OCI-LY3 (cell line): ENCODE data around the gene GART.

Source experiments
- CTCF ChIP-seq: fragments of 200-600, 300-600 bp; sonication (generic); IDR thresholded peaks from 2 replicates; pipeline ENCODE4 v1.5.1; 2014; ENCODE audit warnings: antibody characterized with exemption, low read length, low read depth
- EZH2phosphoT487 ChIP-seq: fragments of 200-600 bp; shearing (Covaris generic); IDR thresholded peaks from 2 replicates; pipeline ENCODE4 v1.6.1; 2018; ENCODE audit warnings: antibody characterized with exemption, mixed run types, low read depth

GRCh38 chr21:33584455-33584854, 42.5 kb upstream of the GART start:
- no peak for TF ChIP-seq CTCF
- TF ChIP-seq EZH2phosphoT487 = no peak
